ENCODE measurements around the gene DERL2.
A peak's percentile ranks its signal among the peaks of the same experiment; 100 is the strongest.

DERL2 gene

DNA sequence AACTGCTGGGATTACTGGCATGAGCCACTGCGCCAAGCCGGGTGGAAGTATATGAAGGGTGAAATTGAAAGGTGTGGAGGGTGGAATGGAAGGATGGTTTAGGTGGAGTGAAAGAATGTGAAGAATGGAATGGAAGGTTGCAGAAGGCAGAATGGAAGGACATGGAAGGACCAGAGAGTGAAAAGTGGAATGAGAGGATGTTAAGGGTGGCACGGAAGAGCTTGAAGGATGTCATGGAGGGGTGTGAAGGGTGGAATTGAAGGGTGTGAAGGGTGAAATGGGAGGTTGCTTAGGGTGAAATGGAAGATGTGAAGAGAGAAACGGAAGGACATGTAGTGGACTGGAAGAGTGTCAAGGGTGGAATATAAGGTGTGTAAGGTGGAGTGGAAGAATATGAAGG is 16.6 kb upstream of the DERL2 start:
- no peak for DNase-seq (ENCODE audit: insufficient read length, low spot score)
- no peak for FAIRE-seq

DNA sequence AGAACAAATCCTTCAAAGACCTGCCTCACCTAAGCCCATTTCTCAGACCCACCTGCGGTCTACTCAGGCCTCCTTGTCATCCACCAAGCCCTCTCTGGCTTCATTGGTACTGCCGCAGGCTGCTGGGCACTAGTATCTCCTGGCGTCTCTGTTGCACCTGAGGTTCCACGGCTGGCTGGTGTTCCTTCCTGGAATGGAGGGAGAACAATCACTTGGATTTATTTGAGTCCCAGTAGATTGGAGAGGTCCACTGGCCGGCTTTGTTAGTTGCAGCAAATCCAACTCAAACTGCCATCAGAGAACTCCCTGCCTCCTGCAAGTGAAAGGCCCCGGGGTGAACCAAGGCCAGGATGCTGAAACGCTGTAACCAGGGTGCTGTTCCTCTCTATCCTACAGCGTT is 15.7 kb upstream of the DERL2 start:
- DNase-seq (ENCODE audit: insufficient read length, low spot score) (no peak), FAIRE-seq (no peak)

GRCh38 chr17:5500589-5501391 is 14.8 kb upstream of the DERL2 start:
- FAIRE-seq (peak; percentile 75), DNase-seq (ENCODE audit: insufficient read length, low spot score) (peak; percentile 87)

DNA sequence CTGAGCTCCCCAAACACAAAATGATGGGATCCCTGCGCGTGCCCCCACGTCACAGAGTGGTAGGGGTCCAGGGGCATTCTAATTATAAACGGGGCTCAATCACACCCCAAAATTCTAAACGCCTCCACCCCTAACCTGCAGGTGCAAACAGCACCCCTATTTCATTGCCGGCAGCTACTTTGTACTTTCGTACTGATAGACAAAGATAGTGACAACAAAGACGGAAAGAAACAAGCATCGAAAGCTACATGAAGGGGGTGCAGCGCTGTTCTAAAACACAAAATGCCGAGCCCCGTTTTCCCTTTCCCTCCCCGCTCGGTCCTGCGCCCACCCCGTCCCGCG is 14.2 kb upstream of the DERL2 start:
- FAIRE-seq (no peak), DNase-seq (ENCODE audit: insufficient read length, low spot score) (no peak)

DNA sequence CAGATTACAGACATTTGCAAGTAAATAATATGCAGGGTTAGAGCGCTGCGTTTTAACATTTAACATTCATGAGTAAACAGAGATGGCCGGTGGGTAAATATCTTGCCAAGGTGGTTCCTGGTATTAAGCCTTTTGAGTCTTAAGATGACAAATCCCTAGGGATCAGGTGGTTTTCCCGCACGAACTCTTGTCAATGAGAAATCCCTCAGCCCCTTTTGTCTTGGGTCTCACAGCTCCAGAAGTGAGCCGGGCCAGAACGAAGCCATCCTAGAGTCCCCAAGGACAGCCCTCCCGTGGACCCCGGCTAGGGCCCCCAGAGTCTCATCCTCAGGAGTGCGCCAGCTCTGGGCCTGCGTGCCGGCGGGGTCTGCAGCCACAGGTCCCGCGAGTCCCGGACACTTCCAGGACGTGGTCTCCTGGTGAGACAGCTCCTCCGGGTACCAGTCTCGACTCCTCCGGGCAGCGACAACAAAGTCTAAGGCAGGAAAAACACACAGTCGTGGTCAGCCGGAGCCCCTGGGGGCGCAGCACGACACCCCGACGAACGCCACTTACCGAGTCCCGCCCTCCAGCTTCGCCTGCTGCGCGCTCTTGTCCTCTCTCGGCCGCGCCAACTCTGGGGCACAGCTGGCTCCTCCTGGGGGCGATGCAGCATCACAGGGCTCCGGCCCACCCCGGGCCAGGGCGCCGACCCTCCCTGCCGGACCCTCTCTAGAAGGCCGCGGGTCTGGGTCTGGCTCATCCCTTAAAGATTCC is 13.7 kb upstream of the DERL2 start:
- DNase-seq (ENCODE audit: insufficient read length, low spot score): no peak
- FAIRE-seq: no peak

- no peak for DNase-seq (ENCODE audit: insufficient read length, low spot score)
- FAIRE-seq: no peak
These were observed 7.0 kb upstream of the DERL2 start for GRCh38 chr17:5492970-5493369.

GRCh38 chr17:5488752-5489151 is 2.8 kb upstream of the DERL2 start:
- no peak for DNase-seq (ENCODE audit: insufficient read length, low spot score)
- FAIRE-seq: no peak

GRCh38 chr17:5486206-5487124 is 487 bp upstream of the DERL2 start, which contains the start of gene MIS12:
Gene MIS12 (plus strand): TSS chr17:5486566. CDS start chr17:5488863, 2,297 bp downstream.
- peak; percentile 96 for FAIRE-seq

DNA sequence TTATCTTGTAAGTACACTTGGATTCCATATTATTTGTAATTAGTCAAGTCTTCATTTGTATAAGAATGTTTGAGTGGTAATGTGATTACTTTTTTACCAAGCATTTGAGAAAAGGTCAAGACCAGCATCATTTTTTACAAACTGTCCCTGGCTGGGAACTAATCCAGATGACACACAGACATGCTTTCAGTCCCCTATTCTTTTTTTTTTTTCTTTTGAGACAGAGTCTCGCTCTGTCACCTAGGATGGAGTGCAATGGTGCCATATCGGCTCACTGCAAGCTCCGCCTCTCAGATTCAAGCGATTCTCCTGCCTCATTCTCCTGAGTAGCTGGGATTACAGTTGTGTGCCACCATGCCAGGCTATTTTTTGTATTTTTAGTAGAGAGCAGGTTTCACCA is 4.5 kb downstream of the DERL2 start:
- DNase-seq (ENCODE audit: insufficient read length, low spot score) (no peak), FAIRE-seq (no peak)

More at GRCh38 chr17:5486206-5487124, 487 bp upstream of the DERL2 start, which contains the start of gene MIS12:
- DNase-seq (ENCODE audit: insufficient read length, low spot score): peak; percentile 91

- no peak for DNase-seq (ENCODE audit: insufficient read length, low spot score)
- no peak for FAIRE-seq
These were observed 5.0 kb downstream of the DERL2 start for GRCh38 chr17:5480962-5481361.

GRCh38 chr17:5478992-5479391 is 7.0 kb downstream of the DERL2 start:
- DNase-seq (ENCODE audit: insufficient read length, low spot score): no peak
- no peak for FAIRE-seq

GRCh38 chr17:5473906-5474305 is 12.1 kb downstream of the DERL2 start:
- FAIRE-seq: no peak
- no peak for DNase-seq (ENCODE audit: insufficient read length, low spot score)

- FAIRE-seq (no peak), DNase-seq (ENCODE audit: insufficient read length, low spot score) (no peak)
These were observed 13.5 kb downstream of the DERL2 start for GRCh38 chr17:5472511-5472910.

DNA sequence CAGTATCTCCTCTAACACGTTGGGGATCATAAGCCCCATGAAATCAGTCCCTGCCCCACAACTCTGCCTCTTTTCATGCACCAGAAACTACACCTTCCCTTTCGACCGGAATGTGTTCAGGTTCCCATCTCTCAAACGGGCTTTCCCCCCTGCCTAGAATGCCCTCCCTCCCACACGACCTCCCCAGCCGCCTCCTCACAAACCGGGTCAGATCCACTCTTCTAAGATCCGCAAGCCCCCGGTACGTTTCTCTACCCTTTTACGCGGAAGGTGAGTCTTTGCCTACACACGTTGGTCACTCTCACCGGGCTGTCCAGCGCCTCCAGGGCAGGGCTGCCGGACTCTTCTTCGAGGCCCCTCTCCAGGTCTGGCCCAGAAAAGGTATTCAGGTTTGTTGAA is 17.9 kb downstream of the DERL2 start:
- peak; percentile 77 for FAIRE-seq
- DNase-seq (ENCODE audit: insufficient read length, low spot score): no peak

GRCh38 chr17:5467416-5467815 is 18.6 kb downstream of the DERL2 start:
- DNase-seq (ENCODE audit: insufficient read length, low spot score): no peak
- FAIRE-seq: peak; percentile 21

- FAIRE-seq (peak; percentile 23), DNase-seq (ENCODE audit: insufficient read length, low spot score) (no peak)
These were observed 19.7 kb downstream of the DERL2 start for GRCh38 chr17:5466295-5466694.

- DNase-seq (ENCODE audit: insufficient read length, low spot score) (no peak), FAIRE-seq (no peak)
These were observed 21.1 kb downstream of the DERL2 start for GRCh38 chr17:5464717-5465507.

DNA sequence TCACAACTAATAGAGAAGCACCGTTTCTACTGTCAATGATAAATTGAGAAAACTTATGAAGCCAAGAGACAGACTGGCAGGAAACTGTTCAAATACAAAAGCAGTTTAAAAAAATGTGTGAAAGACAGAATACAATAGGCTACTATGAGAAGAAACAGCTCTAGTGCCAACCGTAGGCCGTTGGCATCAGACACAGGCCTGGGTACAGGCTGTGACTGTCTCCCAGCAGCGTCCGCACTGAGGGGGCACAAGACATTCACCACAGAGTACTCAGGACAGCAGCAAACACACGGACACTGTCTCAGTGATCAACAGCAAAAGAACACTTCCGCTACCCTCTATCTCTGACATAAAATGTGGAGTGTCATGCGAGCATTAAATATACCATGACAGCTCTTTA is 39.2 kb downstream of the DERL2 start:
- DNase-seq (ENCODE audit: insufficient read length, low spot score) (no peak), FAIRE-seq (no peak)

DNA sequence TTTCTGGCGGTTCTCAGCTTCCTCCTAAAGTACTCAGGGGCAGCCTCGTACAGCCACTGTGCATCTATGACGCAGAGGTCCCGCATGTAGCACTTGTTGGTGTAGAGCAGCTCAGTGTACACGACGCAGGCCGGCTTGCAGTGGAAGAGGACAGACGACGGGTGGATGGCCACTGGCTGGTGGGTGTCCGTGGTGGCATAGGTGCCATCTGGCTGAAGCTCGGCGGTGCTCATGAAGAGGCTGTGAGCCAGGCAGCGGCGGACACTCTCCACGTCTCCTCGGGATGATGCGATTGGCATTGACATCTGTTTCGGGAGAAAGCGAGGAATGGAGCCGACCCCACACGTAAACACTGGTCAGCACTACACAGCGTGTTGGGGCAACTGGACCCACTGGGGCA is 41.8 kb downstream of the DERL2 start:
- DNase-seq (ENCODE audit: insufficient read length, low spot score) (no peak), FAIRE-seq (no peak)

DNA sequence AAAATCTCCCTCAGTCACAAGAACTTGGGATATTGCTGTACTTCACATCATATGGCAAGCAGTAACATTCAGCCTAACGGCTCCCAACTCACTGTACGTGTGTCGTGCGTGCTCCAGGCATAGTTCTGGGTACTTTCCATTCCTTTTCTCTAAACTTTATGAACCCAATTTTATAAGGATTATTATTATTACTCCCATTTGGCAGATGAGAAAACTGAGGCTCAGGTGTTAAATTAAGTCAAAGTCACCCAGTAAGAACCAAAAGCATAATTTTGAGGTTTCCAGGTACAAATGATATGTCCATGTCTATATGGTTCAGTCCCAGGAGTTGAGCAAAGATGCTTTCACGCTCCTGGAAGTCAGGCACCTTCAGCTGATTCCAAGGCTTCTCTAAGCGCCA is 42.2 kb downstream of the DERL2 start:
- FAIRE-seq: no peak
- DNase-seq (ENCODE audit: insufficient read length, low spot score): no peak

All from GM19239 (cell line).